IPS-11a (cell line): Measurements from ENCODE around the gene CD300LF.

ENCODE experiments used
- H3K4me3 ChIP-seq: one replicate; pipeline ENCODE4 v1.5.1; 2013; ENCODE audit warnings: low read depth, low read length, control low read depth

CD300LF gene

DNA sequence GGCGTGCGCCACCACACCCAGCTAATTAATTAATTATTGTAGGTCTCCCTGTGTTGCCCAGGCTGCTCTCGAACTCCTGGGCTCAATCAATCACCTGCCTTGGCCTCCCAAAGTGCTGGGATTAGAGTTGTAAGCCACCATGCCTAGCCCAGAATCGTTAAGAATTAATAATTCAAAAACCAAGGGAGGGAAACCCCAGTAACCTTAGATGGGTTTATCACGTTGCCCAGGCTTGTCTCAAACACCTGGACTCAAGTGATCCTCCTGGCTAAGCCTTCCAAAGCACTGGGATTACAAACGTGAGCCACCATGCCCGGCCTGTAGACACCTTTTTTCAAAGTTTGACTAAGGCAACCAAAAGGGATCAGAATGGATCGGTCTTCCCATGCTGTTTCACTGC is 21.6 kb downstream of the CD300LF start:
- H3K4me3 ChIP-seq, result no peak overlapping the region

- no peak overlapping the region for H3K4me3 ChIP-seq
These were observed 22.3 kb downstream of the CD300LF start for GRCh38 chr17:74690409-74690825.

DNA sequence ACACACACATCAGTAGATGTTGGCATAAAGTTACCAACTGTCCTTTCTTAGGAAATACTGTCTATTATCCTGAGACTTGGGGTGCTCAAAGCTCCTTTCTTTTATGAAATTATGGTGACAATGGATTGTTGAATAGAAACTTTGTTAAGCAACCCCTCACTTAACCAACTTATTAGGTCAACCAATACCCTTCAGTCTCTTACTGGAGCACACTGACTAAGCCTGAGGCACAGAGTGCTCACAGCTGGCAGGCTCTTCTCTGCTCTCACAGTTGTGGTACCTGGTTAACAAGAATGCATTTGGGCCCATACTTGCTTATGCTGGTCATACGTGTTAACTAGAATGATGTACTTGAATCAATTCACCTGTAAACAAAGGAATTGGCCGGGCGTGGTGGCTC is 24.8 kb downstream of the CD300LF start:
- no peak overlapping the region for H3K4me3 ChIP-seq

GRCh38 chr17:74686761-74687160 is 26.0 kb downstream of the CD300LF start:
- H3K4me3 ChIP-seq, result no peak overlapping the region

GRCh38 chr17:74682471-74683190 is 30.1 kb downstream of the CD300LF start:
- H3K4me3 ChIP-seq, result no peak overlapping the region

DNA sequence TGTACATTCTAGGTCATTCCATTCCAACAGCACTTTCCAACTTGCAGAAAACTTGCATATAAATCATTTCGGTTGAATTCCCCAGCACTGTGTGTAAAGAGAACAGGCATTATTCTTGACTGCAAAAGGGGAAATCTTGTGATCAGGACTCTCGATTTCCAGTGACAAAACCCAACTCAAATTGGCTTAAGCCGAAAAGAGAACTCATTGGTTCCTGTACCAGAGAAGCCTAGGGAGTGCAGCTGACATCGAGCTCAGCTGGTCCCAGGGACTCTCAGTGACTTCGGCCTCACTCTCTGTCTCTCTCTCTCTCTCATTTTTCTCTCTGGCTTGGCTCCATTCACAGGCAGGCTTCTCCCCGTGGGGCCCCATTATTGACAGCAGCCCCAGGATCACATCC is 30.7 kb downstream of the CD300LF start:
- no peak overlapping the region for H3K4me3 ChIP-seq

- H3K4me3 ChIP-seq, result no peak overlapping the region
These were observed 31.8 kb downstream of the CD300LF start for GRCh38 chr17:74680941-74681340.

- no peak overlapping the region for H3K4me3 ChIP-seq
These were observed 32.5 kb downstream of the CD300LF start for GRCh38 chr17:74680213-74680612.

DNA sequence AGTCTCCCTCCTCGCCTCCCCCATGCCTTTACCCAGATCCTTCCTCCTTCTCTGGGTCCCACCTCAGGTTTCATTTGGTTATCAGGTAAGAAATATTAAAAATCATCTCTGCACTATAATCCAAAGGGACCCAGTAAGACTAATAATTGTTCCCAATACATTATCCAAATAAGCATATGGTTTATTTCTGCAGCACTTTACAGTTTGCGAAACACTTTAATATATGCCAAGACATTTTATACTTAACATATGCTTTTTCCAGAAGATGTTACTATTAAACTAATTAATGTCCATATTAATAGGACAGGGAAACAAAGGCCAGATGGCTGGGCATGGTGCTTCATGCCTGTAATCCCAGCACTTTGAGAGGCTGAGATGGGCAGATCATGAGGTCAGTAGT is 33.3 kb downstream of the CD300LF start:
- H3K4me3 ChIP-seq, result no peak overlapping the region

DNA sequence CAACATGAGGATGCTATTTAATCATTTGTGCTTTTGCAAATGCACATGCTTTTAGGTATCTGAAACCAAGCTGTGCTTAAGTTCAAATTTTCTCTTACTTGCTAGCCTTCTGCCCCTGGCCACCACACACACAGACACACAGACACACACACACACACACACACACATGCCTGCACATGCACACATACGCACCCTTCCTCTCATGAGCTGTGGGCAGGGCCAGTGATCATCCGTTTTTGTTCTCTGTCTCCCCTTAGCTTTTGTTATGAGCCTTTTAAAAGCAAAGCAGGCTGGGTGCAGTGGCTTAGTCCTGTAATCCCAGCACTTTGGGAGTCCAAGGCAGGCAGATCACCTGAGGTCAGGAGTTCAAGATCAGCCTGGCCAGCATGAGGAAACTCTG is 34.2 kb downstream of the CD300LF start:
- no peak overlapping the region for H3K4me3 ChIP-seq

DNA sequence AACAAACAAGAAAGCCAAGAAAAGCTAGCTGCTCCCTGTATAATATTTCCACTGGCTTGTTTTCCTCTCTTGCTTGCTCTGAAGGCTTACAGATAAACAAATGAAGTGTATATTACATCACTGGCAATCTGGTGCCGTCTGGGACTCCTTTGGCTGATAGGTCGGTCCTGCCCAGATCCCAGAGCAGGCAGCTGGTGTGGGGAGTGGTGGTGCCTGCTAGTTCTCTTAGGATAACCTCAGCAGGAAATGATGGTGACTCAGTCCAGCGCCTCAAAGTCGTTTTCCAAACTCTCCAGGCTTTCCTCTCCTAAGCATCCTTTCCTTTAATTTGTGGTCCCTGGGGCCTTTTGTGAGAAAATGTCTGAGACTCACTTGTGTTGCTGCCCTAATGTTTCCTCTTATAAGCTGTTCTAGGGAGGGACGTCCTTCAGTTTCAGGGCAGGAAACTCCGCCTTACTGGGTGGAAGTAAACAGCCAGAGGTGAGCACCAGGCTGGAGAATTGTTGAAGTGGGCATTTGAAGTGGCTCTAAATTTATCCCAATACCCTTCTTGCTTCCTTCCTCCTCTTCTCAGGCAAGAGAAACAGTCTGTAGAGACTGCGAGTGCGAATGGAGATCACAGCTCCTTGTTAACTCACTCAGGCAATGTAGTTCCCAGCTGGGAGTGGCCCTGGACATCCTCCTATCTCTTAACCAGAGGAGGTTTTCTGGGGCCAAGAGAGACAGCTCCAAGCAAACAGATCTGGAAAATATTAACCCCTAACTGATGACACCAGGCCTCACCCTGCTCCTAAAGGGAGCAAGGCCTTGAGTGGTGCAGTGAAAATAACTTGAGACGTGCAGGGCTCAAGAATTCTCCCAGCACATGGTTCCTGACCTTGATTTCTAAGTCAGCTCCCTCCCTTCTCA is 34.9 kb downstream of the CD300LF start:
- H3K4me3 ChIP-seq, result no peak overlapping the region

GRCh38 chr17:74671031-74671771 is 41.5 kb downstream of the CD300LF start:
- H3K4me3 ChIP-seq, result no peak overlapping the region

GRCh38 chr17:74670329-74670728 is 42.4 kb downstream of the CD300LF start:
- H3K4me3 ChIP-seq, result no peak overlapping the region

DNA sequence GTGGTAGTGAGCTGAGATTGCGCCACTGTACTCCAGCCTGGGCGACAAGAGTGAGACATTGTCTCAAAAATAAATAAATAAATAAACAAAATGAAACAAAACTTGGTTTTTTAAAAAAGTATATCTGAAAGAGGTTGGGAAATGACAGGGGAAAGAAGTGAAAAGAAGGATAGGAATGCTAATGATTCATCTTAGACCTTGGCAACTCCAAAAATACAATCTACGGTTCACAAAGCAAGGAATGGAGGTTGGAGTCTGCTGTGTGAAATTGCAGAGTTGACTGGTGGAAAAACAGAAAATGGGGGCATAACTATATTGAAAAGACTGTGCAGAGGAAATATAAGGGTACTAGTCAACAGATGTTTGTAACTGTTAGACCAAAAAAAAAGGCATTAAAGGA is 49.2 kb downstream of the CD300LF start:
- H3K4me3 ChIP-seq, result no peak overlapping the region

GRCh38 chr17:74659889-74660288 is 52.8 kb downstream of the CD300LF start:
- H3K4me3 ChIP-seq, result no peak overlapping the region

GRCh38 chr17:74658620-74659019 is 54.1 kb downstream of the CD300LF start:
- H3K4me3 ChIP-seq, result no peak overlapping the region

DNA sequence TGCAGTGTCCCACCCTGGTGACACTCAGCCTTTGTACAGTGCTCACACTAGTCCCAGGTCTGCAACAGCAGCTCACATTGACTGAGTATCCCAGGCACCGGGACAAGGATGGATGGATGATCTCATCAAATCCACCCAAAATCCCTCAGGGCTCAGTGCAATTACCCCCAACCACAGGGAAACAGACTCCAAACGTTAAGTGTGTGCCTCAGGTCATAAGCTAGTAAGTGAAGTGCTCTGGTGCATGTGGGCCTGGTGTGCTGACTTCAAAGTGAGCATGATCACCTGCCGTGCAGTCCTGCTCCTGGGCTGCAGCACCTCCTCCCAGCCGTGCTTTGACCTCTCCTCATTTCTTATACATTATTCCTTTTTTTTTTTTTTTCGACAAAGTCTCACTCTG is 58.0 kb downstream of the CD300LF start:
- H3K4me3 ChIP-seq, result no peak overlapping the region

- no peak overlapping the region for H3K4me3 ChIP-seq
These were observed 60.7 kb downstream of the CD300LF start for GRCh38 chr17:74652020-74652419.

GRCh38 chr17:74649909-74650308 is 62.8 kb downstream of the CD300LF start:
- no peak overlapping the region for H3K4me3 ChIP-seq

DNA sequence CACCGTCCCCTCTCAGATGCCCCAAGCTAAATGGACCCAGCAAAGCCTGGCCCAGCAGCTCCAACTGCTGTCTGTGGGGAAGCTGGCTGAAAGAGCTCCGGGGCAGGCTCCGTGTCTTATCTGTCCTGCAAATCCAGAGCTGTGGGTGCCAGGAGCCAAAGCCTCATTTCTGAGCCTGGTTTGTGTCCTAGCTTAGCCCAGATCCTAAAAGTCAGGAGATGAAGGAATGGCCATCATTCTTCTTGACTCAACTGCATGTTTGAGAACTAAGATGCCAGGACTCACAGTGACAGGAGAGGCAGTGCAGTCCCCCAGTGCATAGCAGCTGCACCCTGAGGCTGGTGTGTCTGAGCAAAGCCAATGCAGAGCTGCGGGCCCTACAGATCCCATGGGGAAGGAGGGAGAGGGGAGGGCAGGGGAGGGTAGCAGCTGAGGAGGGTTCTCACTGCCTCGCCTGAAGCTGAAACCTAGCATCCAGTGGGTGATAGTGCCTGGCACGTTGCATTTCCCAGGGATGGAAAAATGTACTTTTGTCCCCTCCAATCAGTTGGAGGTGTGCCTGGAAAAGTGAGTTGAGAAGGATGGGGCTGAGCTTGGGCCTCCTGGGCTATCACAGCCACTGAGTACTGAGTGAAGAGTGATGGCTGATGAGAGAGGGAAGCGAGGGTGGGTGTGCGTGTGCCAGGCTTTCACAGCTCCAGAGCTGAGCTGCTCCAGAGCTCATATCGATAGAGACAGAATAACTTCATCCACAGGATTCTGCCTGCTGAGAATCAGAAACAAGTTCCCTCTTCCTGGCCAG is 64.7 kb downstream of the CD300LF start:
- no peak overlapping the region for H3K4me3 ChIP-seq

DNA sequence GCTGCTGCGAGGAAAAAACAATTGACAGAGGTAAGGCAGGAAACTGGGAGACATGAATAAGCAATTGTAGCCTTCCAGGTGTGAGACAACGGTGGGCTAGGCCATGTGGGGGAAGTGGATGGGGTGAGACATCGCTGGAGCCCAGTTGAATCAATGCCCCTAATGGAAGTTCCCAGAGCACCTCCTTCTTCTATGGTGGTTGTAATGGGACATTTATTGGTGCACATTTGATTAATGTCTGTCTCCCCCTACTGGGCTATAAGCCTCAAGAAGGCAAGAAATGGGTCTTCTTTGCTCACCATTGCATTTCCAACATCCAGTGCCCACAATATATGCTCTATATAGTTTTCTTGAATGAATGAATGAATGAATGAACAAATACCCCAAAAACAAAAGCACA is 66.5 kb downstream of the CD300LF start:
- H3K4me3 ChIP-seq, result no peak overlapping the region
